GM21360 (cell line): ENCODE results near the gene EIF1.
"Not testable (repeated sequence)": the region's sequence is repeated elsewhere in the genome, so short reads cannot be mapped to it uniquely, and the experiment has no call there.

ENCODE experiments used
- ATAC-seq: cut with Tn5 transposase; IDR thresholded peaks from one replicate; pipeline ENCODE4 v1.9.1; 2021; ENCODE audit warnings: mild to moderate bottlenecking, moderate library complexity; ENCODE audit not compliant: unreplicated experiment

Gene EIF1

GRCh38 chr17:41688641-41689496 lies at the start of gene EIF1:
TSS of gene EIF1 (plus strand) at chr17:41688885. CDS start at chr17:41689039, 154 bp downstream.
- peak; percentile 69 for ATAC-seq

- ATAC-seq, result no peak
These were observed 49.7 kb upstream of the EIF1 start for GRCh38 chr17:41638941-41639340.

GRCh38 chr17:41639492-41640473 lies 48.9 kb upstream of the EIF1 start:
- no peak for ATAC-seq

- not testable (repeated sequence) for ATAC-seq
These were observed 48.1 kb upstream of the EIF1 start for GRCh38 chr17:41640596-41640995.

- ATAC-seq, result no peak
These were observed 46.2 kb upstream of the EIF1 start for GRCh38 chr17:41642252-41643156.

- ATAC-seq, result no peak
These were observed 41.5 kb upstream of the EIF1 start for GRCh38 chr17:41647038-41647813.

- no peak for ATAC-seq
These were observed 40.7 kb upstream of the EIF1 start for GRCh38 chr17:41647940-41648410.

GRCh38 chr17:41648411-41649195 lies 40.1 kb upstream of the EIF1 start:
- ATAC-seq, result no peak

- ATAC-seq, result no peak
These were observed 38.7 kb upstream of the EIF1 start for GRCh38 chr17:41649923-41650519.

GRCh38 chr17:41650794-41651624 lies 37.7 kb upstream of the EIF1 start:
- no peak for ATAC-seq

GRCh38 chr17:41651625-41652460 lies 36.8 kb upstream of the EIF1 start:
- no peak for ATAC-seq

- ATAC-seq, result no peak
These were observed 36.2 kb upstream of the EIF1 start for GRCh38 chr17:41652461-41652970.

- ATAC-seq, result no peak
These were observed 35.3 kb upstream of the EIF1 start for GRCh38 chr17:41653421-41653820.

GRCh38 chr17:41653892-41654677 lies 34.6 kb upstream of the EIF1 start:
- ATAC-seq, result no peak

- no peak for ATAC-seq
These were observed 33.7 kb upstream of the EIF1 start for GRCh38 chr17:41654678-41655607.
